ENCODE data around the gene CRYBG1.

The CRYBG1 gene

GRCh38 chr6:106360410-106360988 is at the start of gene CRYBG1:
CRYBG1 (plus strand) TSS chr6:106360717; CDS start chr6:106360909, 192 bp downstream.
- peak; percentile 87 for DNase-seq

- peak; percentile 54 for DNase-seq
These were observed 44.6 kb upstream of the CRYBG1 start for GRCh38 chr6:106315765-106316374.

DNA sequence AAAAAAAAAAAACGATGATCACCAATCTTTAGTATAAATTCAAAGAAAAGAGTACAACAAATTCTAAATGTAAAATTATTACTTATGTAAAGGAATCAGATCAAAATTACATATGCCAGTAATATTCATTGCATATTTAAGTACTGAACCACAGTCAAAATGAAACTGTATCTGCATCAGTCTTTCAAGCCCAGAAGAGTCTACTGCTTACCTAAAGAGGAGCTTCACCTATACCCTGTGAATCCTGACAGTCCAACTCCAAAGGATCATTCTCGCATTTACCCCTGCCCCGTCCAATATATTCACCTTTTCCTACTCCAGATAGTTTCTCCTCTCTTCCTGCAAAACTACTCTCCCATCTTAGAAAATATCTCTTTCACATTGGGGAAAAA is 44.1 kb upstream of the CRYBG1 start:
- DNase-seq: no peak

DNA sequence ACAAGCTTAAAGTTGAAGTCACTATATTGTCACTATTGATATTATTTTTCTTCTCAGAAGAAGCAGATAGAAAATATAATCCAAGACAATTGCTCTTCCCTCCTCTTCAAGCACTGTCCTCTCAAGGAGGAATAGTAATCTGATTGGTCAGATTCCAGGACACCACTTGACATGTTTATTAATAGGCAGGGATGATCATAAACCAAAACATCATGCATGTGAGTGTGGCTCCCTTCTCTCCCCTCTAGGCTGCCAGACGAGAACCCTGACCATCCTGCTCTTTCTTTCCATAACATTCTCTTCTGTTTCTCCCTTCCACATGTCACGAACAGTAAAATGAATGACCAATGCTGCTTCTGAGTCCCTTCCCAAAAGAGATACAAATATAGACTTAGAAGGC is 42.5 kb upstream of the CRYBG1 start:
- no peak for DNase-seq

- no peak for DNase-seq
These were observed 41.7 kb upstream of the CRYBG1 start for GRCh38 chr6:106318851-106319250.

GRCh38 chr6:106321940-106322339 is 38.6 kb upstream of the CRYBG1 start:
- DNase-seq: no peak

GRCh38 chr6:106324726-106325335 is 35.7 kb upstream of the CRYBG1 start:
- no peak for DNase-seq

- DNase-seq: peak; percentile 99
These were observed 35.0 kb upstream of the CRYBG1 start, which contains the start of gene ATG5 for GRCh38 chr6:106325336-106326178. ATG5 (minus strand) TSS chr6:106325760; CDS start chr6:106316208, 9,552 bp downstream.

- peak; percentile 56 for DNase-seq
These were observed 25.7 kb upstream of the CRYBG1 start for GRCh38 chr6:106334646-106335448.

DNA sequence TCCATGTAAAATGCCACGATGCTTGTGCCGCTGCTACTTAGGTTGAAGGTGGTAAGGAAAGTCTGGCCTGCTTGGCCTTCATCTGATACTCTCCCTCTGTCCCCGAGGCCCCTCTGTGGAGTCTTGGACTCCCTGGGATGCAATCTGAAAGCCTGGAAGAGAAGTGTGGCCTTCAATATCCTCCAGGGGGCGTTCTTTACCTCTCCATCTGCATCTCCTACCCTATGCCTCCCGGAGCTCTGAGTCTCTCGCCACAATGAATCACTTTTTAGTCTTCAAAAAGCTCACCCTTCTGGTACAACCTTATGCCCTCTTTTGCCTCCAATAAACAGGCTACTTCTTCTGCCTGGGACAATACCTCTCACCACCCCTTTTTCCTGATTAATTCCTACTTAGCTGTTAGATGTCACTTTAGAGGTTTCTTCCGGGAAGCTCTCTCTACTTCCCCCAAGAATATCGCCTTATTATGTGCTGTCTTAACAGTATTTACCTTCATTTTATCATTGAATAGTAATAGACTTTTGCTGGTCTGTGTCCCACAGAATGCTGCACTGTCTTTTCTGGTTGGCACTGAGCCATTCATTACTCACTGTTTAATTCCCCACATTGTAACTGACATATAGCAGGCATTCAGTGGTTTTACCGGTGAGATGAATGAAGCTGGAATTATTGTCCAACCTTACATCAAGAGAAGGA is 21.0 kb upstream of the CRYBG1 start:
- DNase-seq: peak; percentile 76

GRCh38 chr6:106347219-106347618 is 13.3 kb upstream of the CRYBG1 start:
- DNase-seq: no peak

- no peak for DNase-seq
These were observed 4.1 kb upstream of the CRYBG1 start for GRCh38 chr6:106356378-106356777.

GRCh38 chr6:106359959-106360409 is 533 bp upstream of the CRYBG1 start:
- no peak for DNase-seq

GRCh38 chr6:106360989-106361430 is 493 bp downstream of the CRYBG1 start:
- DNase-seq: peak; percentile 29

GRCh38 chr6:106363401-106364138 is 3.1 kb downstream of the CRYBG1 start:
- no peak for DNase-seq

GRCh38 chr6:106369739-106370138 is 9.2 kb downstream of the CRYBG1 start:
- no peak for DNase-seq

GRCh38 chr6:106370639-106371038 is 10.1 kb downstream of the CRYBG1 start:
- DNase-seq: no peak

DNA sequence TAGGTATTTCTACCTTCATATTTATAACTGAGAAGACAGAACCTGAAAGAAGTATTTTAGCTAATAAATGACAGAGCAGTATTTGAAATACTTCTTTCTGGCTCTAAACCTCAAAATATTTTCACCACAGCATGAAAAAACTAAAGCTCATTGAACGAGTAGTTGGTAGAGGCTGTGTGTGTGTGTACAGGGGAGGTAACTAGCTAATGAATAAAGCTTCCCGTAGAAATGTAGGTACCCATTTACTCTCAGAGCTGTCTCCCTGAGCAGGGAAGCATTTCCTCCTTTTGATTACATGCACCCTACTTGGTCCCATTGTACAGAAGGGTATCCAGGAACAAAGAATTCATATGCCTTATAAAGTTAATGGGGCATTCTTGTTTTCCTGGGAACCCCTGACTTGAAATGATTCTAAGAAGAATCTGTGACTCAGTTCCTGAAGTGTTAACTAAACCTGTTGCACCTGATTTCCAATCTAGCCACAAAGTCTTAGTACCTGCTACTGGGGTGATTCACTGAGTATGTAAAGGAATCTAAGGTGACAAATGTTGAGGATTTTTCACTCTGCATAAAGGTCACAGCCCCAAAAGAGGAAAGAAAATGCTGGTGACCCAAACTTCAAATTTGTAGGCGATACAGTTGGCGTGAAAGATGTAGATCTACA is 12.5 kb downstream of the CRYBG1 start:
- no peak for DNase-seq

DNA sequence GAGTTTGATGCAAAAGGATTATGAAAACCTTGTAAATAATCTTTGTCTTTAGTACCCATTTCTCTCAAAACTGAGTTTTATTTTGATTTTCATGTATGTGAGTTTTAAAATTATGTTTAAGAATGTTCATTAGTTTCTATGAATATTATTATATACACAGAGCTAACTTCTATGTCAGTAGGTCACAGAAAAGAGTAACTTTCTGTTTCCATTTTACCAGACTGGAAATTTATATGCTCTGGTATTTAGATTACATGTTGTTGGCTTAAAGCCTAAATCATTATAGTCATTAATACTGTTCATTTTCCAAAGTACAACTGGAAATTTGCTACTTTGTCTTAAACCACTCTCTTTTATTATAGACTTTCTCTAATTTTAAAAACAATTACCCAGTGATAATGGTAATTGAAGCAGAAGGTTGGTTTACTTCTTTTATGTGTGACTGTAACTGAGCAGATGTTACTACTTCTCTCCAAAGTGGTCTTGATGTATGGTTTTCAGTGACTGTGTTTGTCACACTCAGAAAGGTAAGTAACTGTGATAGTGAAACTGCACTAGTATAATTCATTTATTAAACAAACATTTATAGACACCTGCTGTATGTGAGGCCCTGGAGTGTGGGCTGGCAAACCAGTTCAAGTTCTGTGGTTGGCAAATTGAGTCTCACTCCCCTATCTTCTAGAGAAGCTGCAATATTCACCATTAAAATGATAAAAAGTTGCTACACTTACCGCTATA is 13.2 kb downstream of the CRYBG1 start:
- no peak for DNase-seq

DNA sequence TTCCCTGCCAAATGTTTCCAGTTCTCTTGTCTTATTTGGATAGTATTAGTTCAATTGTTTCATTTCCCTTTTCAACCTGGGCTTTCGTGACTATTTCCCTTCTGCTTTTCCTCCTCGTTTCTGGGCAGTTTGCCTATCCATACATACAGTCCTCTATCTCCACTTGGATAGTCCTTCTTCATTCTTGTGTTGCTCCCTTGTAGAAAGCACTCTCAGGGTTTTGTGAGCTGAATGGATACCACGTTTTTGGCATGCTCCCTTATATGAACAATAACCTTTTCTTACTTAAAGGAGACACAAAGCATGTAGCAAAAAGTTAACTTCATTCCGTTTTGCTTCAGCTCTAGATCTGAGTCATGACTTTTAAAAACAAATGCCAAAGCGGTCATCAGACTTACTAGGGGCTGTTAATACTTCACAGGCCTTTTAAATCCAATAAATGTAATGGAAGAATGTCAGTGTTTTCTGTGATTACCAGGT is 16.6 kb downstream of the CRYBG1 start:
- DNase-seq: no peak
